RPMI8226 (cell line): ENCODE results near the gene ASPSCR1.

ENCODE experiments used
- DNase-seq: peaks from one replicate; pipeline ENCODE4 v3.0.0-alpha.2; 2015

ASPSCR1 gene

DNA sequence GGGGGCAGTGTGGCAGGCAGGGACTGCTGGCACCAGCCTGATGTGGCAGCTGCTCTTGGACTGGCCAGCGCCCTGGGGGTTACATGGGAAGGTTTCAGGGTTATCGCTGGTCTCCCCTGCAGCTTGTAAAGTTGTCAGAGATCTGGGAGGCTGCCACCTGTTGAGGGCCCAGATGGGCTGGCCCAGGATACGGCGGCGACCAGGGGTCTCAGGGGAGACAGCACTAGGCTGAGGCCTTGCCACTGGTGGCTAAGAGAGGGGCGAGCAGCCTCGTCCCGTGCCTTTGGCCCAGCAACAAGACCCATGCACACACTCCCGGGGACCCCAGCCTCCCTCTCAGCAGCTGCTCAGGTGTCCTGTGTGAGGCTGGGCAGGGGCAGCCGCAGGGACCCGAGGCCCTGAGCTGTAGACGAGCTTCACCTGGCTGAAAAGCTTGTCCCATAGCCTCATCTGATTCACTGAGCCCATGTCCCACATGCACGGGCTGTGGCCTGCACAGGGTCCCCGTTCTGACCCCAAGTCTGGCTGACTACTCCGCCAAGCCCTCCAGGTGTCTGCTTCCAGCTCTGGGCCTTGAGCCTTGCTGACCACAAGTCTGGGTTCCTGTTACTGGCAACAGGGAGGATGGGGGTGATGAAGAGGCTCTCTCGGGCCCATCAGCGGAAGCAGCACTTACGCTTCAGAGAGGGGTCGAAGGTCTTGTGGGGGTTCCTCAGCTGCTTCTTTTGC, 82.0 kb downstream of the ASPSCR1 start:
- DNase-seq = no peak

- no peak for DNase-seq
Measured at GRCh38 chr17:82060001-82060380, 82.6 kb downstream of the ASPSCR1 start.

DNA sequence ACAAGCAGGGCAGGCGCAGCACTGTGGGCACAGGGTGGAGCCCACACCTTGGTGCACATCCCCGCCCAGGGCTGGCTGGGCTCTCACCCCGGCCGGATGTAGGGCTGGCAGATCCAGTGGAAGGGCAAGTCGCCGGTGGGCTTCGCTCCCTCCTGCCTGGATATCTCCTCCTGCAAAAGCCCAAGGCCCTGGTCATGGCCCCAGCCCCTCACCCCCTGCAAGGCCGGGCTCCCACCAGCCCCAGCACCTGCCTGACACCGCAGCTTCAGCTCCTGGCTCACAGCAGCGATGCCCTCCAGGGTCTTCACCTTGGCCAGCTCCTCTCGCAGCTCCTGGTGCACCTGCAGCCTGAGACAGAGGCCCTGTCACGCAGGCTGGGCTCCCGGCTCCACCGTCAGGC, 83.2 kb downstream of the ASPSCR1 start:
- DNase-seq = no peak

GRCh38 chr17:82061047-82061925, 83.9 kb downstream of the ASPSCR1 start:
- DNase-seq = no peak

- no peak for DNase-seq
Measured at GRCh38 chr17:82062076-82062983, 84.9 kb downstream of the ASPSCR1 start.

DNA sequence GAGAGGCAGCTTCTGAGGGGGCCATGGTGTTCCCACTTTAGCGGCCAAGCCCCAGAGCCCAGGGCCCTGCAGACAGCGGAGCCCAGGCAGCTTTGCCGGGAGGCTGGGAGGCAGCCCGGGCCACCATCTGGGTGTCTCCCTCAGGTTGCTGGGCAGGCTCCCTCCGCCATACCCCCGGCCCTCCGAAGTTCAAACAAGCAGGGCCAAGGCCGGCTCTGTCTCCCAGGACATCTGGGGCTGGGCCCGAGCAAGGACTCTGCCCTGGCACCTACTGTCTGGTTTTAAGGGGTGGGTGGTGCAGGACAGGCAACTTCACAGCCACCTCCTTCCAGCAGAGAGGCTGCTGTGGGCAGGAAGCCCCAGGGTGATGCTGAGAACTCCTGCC, 85.5 kb downstream of the ASPSCR1 start:
- no peak for DNase-seq

GRCh38 chr17:82063424-82064415, 86.3 kb downstream of the ASPSCR1 start:
- DNase-seq = no peak

- DNase-seq = peak; percentile 76
Measured at GRCh38 chr17:82064433-82065192, 87.2 kb downstream of the ASPSCR1 start.

DNA sequence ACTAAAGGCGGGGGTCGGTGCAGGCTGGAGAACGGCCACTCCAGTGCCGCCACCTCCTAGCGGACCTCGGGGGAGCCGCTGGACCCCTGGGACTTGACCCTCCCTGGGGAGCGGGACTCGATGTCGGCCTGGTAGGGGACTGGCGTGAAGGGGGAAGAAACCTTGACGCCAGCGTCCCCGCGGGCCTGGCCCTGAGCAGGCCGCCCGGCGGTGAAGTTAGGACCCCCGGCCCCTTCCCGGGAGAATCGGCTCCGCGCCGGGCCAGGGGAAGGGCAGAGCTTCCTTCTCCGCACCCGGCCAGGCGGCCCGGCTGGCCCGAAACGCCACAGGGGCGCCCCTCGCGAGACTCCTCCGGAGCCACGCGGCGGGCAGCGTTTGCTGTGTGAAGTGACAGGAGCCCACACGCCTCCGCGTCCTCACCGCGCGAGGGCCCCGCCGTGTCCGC, 87.8 kb downstream of the ASPSCR1 start:
- no peak for DNase-seq

DNA sequence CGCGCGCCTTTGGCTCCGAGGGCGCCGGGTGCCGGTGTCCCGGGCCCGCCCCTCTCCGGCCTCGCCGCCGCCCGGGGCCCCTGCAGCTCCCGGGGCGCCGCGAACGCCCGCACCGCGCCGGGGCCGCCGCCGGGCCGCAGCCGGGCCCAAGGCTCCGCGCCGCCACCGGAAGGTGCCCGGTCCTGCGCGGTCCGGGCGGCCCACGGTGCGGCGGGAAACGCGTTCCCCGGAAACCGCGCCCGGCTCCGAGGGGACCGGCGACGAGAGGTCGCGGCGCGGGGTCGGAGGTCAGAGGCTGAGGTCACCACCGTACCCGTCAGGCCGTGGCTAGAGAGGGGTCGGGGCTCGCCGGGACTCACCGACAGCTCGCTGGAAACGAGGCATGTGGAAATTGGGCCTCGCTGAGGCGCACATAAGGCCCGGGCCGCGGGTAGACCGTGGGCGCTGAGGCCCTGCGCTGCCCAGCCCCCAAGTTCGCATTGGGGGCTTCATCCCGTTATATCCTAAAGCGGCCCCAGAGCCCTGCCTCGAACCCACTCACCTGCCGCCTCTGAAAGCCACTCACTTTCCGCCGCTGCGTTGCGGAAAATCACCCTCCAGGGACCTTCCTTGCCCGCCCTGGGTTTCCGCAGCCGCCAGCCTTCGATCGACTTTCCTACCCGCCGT, 88.3 kb downstream of the ASPSCR1 start, which contains the start of gene DUS1L:
TSS of gene DUS1L (minus strand) at position 167 of the 666 bp plus-strand sequence. CDS start 745 bp downstream, outside the sequence.
- peak; percentile 78 for DNase-seq
